Stimulated activated CD4-positive, alpha-beta T cell treated with anti-CD3 and anti-CD28 coated beads, Interleukin-4, amount 100 ng/mL, for 4 hours (primary cell): Measurements from ENCODE around the gene TMEM187.

Experiments
- DNase-seq, 2 experiments: peaks; one replicate each; pipeline ENCODE4 v3.0.0-alpha.2; 2020

Gene TMEM187

GRCh38 chrX:154023276-154024000 lies 50.9 kb downstream of the TMEM187 start:
- no peak for DNase-seq

DNA sequence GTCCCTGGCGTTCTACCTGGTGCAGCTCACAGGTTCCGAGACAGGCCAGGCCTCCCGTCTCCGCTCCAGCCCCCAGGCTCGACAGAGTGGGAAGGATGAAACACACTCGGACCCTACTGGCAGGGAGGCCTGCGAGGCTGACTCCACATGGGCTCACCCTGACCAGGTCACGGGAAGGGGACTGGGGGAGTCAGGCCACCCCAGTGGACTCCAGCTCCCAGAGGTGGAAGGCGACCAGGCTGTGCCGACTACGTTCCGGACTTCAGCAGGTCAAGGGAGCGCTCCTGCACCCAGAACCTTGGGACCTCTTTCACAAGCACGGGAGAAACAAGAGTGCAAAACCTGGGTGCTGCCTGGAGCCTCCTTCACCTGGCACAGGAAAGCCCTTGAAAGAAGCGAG lies 51.7 kb downstream of the TMEM187 start:
- no peak for DNase-seq

DNA sequence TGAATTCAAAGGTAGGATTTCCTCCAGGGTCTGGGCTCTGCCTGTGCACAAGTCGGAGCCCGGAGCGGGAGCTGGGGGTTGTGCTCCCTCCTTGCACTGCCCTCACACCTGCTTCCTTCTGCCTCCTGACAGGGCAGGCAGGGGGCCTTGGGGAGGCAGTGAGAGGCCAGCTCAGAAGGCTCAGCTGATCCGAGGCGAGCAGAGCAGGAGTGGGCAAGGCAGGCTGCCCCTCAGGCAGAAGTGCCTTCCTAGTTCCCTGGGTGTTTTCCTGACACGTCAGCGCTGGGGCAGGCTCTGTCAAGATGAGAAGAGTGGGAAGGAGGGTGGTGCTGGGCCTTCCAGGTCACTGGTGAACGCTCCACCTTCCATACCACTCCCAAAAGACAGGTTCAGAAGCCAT lies 52.7 kb downstream of the TMEM187 start:
- DNase-seq: no peak

DNA sequence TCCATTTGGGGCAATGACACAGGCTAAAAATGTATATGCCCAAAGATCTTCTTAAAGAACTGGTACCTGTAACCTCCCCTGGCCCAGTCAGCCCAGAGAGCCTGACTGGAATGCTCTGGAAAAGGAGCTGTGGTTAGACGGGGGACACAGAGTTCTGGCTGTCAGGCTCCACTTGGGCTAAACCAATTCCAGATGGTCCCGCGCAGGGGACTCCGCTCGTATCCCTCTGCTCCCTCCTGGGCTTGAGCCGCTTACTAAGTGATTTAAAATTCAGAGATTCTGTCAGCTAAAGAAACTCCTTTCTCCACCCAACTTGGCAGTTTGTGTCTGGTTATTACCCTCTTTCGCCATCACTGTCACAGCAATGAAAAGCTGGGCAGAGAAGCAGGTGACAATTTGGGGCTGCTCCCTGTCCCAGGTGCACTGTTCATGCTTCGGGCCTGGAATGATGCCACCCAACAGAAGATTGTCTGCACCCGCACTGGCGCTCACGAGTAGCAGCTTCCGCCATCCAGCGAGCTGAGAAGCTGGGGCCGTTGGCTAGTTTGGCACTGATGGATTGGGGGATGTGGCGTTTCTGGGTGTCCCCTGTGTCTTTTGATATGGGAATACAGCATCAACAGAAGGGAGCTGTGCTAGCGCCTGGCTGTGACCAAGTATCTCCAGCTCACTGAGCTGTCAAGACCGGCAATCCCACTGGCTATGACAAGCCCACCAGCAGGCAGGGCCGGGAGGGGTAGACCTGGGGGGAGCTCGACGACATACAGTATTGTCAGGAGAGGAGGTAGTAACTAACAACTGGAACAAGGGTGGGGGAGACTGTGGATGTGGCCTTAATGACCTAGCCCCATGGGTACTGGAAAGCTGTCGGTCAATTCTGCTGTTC lies 53.8 kb downstream of the TMEM187 start:
- no peak for DNase-seq

DNA sequence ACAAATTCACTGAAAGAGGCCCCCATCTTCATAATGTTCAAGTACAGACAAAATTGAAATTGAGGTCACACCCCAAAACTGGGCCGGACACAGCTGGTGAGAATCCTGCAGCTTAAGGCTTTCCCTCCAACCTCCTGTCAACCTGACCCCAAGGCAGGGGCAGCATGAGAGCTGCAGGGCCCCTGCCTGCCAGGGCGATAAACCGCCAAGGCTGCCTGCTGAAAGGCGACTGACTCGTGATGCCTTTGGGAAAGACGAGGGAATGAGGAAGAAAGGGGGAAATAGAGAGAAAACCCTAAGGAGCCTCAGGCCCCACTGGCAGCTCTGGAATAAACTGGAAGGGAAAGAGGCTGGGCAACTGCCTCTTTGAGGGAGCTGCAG lies 54.5 kb downstream of the TMEM187 start:
- no peak for DNase-seq

DNA sequence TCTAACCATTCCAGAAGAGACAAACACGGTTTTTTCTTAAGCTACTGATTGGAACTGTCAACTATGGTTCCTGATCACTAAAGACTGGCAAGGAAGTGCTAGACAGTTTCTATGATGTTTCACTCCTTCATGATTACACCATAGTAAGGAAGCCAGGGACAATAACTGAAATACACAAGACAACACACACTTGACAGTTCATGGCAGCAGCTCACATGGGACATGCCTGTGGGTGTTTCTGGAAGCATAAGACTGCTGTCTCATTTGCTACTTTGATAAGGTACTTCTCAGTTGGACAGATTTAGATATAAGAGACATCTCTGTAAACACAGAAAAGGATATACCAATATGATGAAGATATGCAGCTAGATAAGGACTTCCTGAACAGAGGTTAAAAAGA lies 55.4 kb downstream of the TMEM187 start:
- no peak for DNase-seq

GRCh38 chrX:154028502-154029184 lies 56.1 kb downstream of the TMEM187 start:
- no peak for DNase-seq

DNA sequence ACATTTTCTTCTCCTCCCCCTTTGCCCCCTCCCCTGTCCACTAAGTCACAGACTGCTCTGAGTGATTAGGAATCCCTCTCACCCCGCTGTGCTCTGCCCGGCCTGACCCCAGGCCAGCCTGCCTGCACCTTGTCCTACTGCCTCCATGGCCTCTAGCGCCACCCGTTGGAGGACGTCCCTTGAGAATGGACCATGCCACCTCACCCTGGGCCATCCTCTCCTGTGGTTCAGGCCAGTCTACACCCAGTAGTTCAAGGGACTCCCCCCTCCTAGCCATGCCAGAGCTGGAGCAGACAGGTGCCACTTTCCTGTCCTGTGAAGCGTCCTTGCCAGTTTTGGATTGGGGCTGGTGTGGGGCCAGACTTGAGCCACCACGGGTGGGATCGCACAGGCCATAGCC lies 56.9 kb downstream of the TMEM187 start:
- DNase-seq: no peak

- no peak for DNase-seq
Measured at GRCh38 chrX:154030266-154030665, 57.7 kb downstream of the TMEM187 start.

DNA sequence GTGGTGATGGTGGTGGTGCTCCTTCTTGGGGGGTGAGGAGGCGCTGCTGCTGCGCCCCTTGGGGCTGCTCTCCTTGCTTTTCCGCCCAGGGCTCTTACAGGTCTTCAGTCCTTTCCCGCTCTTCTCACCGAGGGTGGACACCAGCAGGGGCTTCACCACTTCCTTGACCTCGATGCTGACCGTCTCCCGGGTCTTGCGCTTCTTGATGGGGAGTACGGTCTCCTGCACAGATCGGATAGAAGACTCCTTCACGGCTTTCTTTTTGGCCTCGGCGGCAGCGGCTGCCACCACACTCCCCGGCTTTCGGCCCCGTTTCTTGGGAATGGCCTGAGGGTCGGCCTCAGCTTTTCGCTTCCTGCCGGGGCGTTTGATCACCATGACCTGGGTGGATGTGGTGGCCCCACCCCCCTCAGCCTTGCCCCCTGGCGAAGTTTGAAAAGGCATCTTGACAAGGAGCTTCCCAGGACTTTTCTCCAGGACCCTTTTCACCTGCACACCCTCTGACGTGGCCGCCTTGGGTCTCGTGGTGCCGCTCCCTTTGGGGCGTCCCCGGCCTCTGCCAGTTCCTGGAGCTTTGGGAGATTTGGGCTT lies 58.3 kb downstream of the TMEM187 start:
- DNase-seq: no peak

GRCh38 chrX:154032160-154032559 lies 59.6 kb downstream of the TMEM187 start:
- no peak for DNase-seq

- no peak for DNase-seq
Measured at GRCh38 chrX:154032653-154033052, 60.1 kb downstream of the TMEM187 start.
